ENCODE data around the gene TMEM114.

Gene TMEM114

GRCh38 chr16:8589900-8590688 is at the start of gene TMEM114:
Gene TMEM114 (minus strand): TSS chr16:8590511. CDS start chr16:8589838, 673 bp downstream.
- ATAC-seq = no peak

- ATAC-seq = no peak
Observed at GRCh38 chr16:8639694-8640093, 49.4 kb upstream of the TMEM114 start.

GRCh38 chr16:8634991-8635736 is 44.9 kb upstream of the TMEM114 start:
- ATAC-seq = no peak

- no peak for ATAC-seq
Observed at GRCh38 chr16:8632675-8633182, 42.4 kb upstream of the TMEM114 start.

GRCh38 chr16:8631818-8632465 is 41.6 kb upstream of the TMEM114 start:
- ATAC-seq = no peak

GRCh38 chr16:8631373-8631772 is 41.1 kb upstream of the TMEM114 start:
- ATAC-seq = no peak

GRCh38 chr16:8630255-8630953 is 40.1 kb upstream of the TMEM114 start:
- no peak for ATAC-seq

GRCh38 chr16:8628981-8629725 is 38.8 kb upstream of the TMEM114 start:
- no peak for ATAC-seq

- no peak for ATAC-seq
Observed at GRCh38 chr16:8627456-8627855, 37.1 kb upstream of the TMEM114 start.

- no peak for ATAC-seq
Observed at GRCh38 chr16:8626946-8627345, 36.6 kb upstream of the TMEM114 start.

GRCh38 chr16:8625491-8626087 is 35.3 kb upstream of the TMEM114 start:
- ATAC-seq = no peak

- ATAC-seq = no peak
Observed at GRCh38 chr16:8623634-8624033, 33.3 kb upstream of the TMEM114 start.

- no peak for ATAC-seq
Observed at GRCh38 chr16:8622315-8622656, 32.0 kb upstream of the TMEM114 start.

- ATAC-seq = peak; percentile 91 to 95
Observed at GRCh38 chr16:8621572-8622314, 31.4 kb upstream of the TMEM114 start, which contains the start of gene METTL22. Gene METTL22 (plus strand): TSS chr16:8621698. CDS start chr16:8625666, 3,968 bp downstream.

GRCh38 chr16:8621222-8621571 is 30.9 kb upstream of the TMEM114 start:
- ATAC-seq = no peak

- peak in 1 of 2 donors; percentile 39 for ATAC-seq
Observed at GRCh38 chr16:8620535-8620934, 30.2 kb upstream of the TMEM114 start.

- no peak for ATAC-seq
Observed at GRCh38 chr16:8619671-8620370, 29.5 kb upstream of the TMEM114 start.

GRCh38 chr16:8614435-8615029 is 24.2 kb upstream of the TMEM114 start:
- ATAC-seq = no peak

- ATAC-seq = no peak
Observed at GRCh38 chr16:8611886-8612600, 21.7 kb upstream of the TMEM114 start.
